GM12878 (cell line): ENCODE data around the gene PDCD11. TPM values are rescaled to one million over a fixed set of nuclear protein-coding genes. Genes with fewer than 3 reads are reported as not detected.

ENCODE experiments used
- ATAC-seq: fragments of 200-7000 bp; cut with Tn5 transposase; 3 replicates; pipeline ENCODE4 v1.9.1; 2020; ENCODE audit warnings: mild to moderate bottlenecking, moderate library complexity
- BruUV-seq: library from RNA; stranded (reverse); fragments of 400-500 nt; replicated peaks from 2 replicates; lab custom pipeline; 2021; lab: Mats Ljungman, UMichigan
- CTCF ChIA-PET: fragments of 300-600 bp; sonication (Branson Sonifier 250); formaldehyde crosslinking; extraction: SDS; loops from one replicate; lab custom pipeline; 2021; ENCODE audit warnings: inconsistent platforms; lab: Yijun Ruan, JAX
- POLR2A ChIA-PET: fragments of 350-600 bp; formaldehyde crosslinking; extraction: SDS; loops from one replicate; lab custom pipeline; 2021; ENCODE audit warnings: inconsistent platforms; lab: Charles Lee
- RAD21 ChIA-PET: fragments of 300-600 bp; sonication (Branson Sonifier 250); formaldehyde crosslinking; loops from one replicate; lab custom pipeline; 2023; ENCODE audit warnings: antibody characterized with exemption; ENCODE audit not compliant: unreplicated experiment; lab: Charles Lee
- SMC1A ChIA-PET: fragments of 300-600 bp; sonication (Branson Sonifier 250); formaldehyde crosslinking; loops from one replicate; lab custom pipeline; 2023; ENCODE audit not compliant: unreplicated experiment, uncharacterized antibody; lab: Charles Lee
- DNase-seq: peaks from one replicate; pipeline ENCODE4 v3.0.0-alpha.2; 2011; ENCODE audit warnings: low read depth, low spot score
- FAIRE-seq: peaks from 3 replicates; lab custom pipeline; 2011; peaks lifted over from hg19 to GRCh38; lab: Jason Lieb, UNC
- H2AFZ ChIP-seq: 2 replicates; pipeline ENCODE4 v1.6.0; 2011; ENCODE audit warnings: low read depth, low read length, control low read depth; ENCODE audit not compliant: control insufficient read depth
- H3K27ac ChIP-seq: 2 replicates; pipeline ENCODE4 v1.5.1; 2011; ENCODE audit warnings: control low read depth; ENCODE audit not compliant: control insufficient read depth, insufficient read depth
- H3K27me3 ChIP-seq, 2 experiments: replicated peaks in 1 of 2; 2 replicates each; pipeline versions ENCODE4 v1.6.0 to v1.6.1; 2011; ENCODE audit warnings: low read length in 1 of 2; ENCODE audit not compliant: control insufficient read depth in 2 of 2, insufficient read depth in 2 of 2
- H3K36me3 ChIP-seq, 2 experiments: 2 replicates each; pipeline ENCODE4 v1.5.1; 2011; ENCODE audit warnings: low read length in 1 of 2; ENCODE audit not compliant: control insufficient read depth in 2 of 2, insufficient read depth in 2 of 2
- H3K4me1 ChIP-seq: 2 replicates; pipeline ENCODE4 v1.6.1; 2011; ENCODE audit warnings: mild to moderate bottlenecking, low read length, moderate library complexity, mixed read lengths; ENCODE audit not compliant: control insufficient read depth, insufficient read depth
- H3K4me2 ChIP-seq: 2 replicates; pipeline ENCODE4 v1.6.0; 2011; ENCODE audit warnings: control low read depth; ENCODE audit not compliant: control insufficient read depth, insufficient read depth
- H3K4me3 ChIP-seq: fragments of 200-600 bp; sonication (generic); 2 replicates; pipeline ENCODE4 v1.5.1; 2016
- H3K79me2 ChIP-seq: 2 replicates; pipeline ENCODE4 v1.6.0; 2011; ENCODE audit warnings: low read length; ENCODE audit not compliant: control insufficient read depth, insufficient read depth
- H3K9ac ChIP-seq: 2 replicates; pipeline ENCODE4 v1.8.0; 2011; ENCODE audit warnings: low read length, control low read depth, mixed read lengths; ENCODE audit not compliant: control insufficient read depth, insufficient read depth
- H3K9me3 ChIP-seq: replicated peaks from 3 replicates; pipeline ENCODE4 v1.5.1; 2011; ENCODE audit warnings: mild to moderate bottlenecking, low read length; ENCODE audit not compliant: control insufficient read depth, insufficient read depth
- H4K20me1 ChIP-seq: 2 replicates; pipeline ENCODE4 v1.6.0; 2011; ENCODE audit not compliant: control insufficient read depth, insufficient read depth
- E2F8 ChIP-seq: fragments of 450-650 bp; IDR thresholded peaks from 2 replicates; pipeline ENCODE4 v1.6.1; 2018; ENCODE audit warnings: mild to moderate bottlenecking, low read depth, moderate library complexity; ENCODE audit not compliant: partially characterized antibody
- E4F1 ChIP-seq: fragments of 450-650 bp; IDR thresholded peaks from 2 replicates; pipeline ENCODE4 v1.6.1; 2018; ENCODE audit warnings: borderline replicate concordance, mild to moderate bottlenecking; ENCODE audit not compliant: partially characterized antibody
- KDM1A ChIP-seq: fragments of 200-600 bp; sonication (generic); IDR thresholded peaks from 2 replicates; pipeline ENCODE4 v1.6.1; 2016; ENCODE audit warnings: borderline replicate concordance
- MYC ChIP-seq: IDR thresholded peaks from 2 replicates; pipeline ENCODE4 v1.6.1; 2011; ENCODE audit warnings: mild to moderate bottlenecking, low read length, moderate library complexity, inconsistent platforms; ENCODE audit not compliant: insufficient read depth, insufficient replicate concordance, insufficient read length, severe bottlenecking
- PKNOX1 ChIP-seq: fragments of 450-650 bp; IDR thresholded peaks from 2 replicates; pipeline ENCODE4 v1.6.1; 2016; ENCODE audit warnings: mild to moderate bottlenecking
- RCOR1 ChIP-seq: conservative IDR thresholded peaks from 2 replicates; pipeline ENCODE4 v1.6.1; 2012; ENCODE audit warnings: low read depth, low read length, improper control_type of control experiment
- REST ChIP-seq: IDR thresholded peaks from 2 replicates; pipeline ENCODE4 v1.6.1; 2012; ENCODE audit warnings: mild to moderate bottlenecking, low read depth, low read length
- STAT1 ChIP-seq: fragments of 450-650 bp; conservative IDR thresholded peaks from 2 replicates; pipeline ENCODE4 v1.6.1; 2014; ENCODE audit warnings: antibody characterized with exemption, mild to moderate bottlenecking
- ZNF274 ChIP-seq: IDR thresholded peaks from one replicate; pipeline ENCODE4 v1.8.0; 2011; ENCODE audit not compliant: insufficient read length, insufficient read depth
- ZSCAN29 ChIP-seq: fragments of 450-650 bp; IDR thresholded peaks from 2 replicates; pipeline ENCODE4 v1.6.1; 2017; ENCODE audit warnings: mild to moderate bottlenecking, moderate library complexity
- WGBS: methylation state at CpG from one replicate; pipeline ENCODE4 v1.1.6; 2016; ENCODE audit warnings: low lambda C conversion rate; ENCODE audit not compliant: insufficient replicate concordance, insufficient coverage; ENCODE audit errors: missing lambda C conversion rate; 5-methylcytosine and 5-hydroxymethylcytosine counted together
- in situ Hi-C: fragments of 300-500 bp; cut with MboI; formaldehyde crosslinking; loops from 9 replicates; pipeline ENCODE4 v1.14.3; 2018; ENCODE audit warnings: mixed read lengths
- intact Hi-C: fragments of 100-400 bp; cut with micrococcal nuclease; formaldehyde crosslinking; loops from one replicate; pipeline ENCODE4 v1.14.2; 2022; ENCODE audit not compliant: unreplicated experiment
- polyA plus RNA-seq, 11 experiments: library from polyadenylated mRNA; depleted of rRNA in 4 of 11; unstranded in 6 of 11; stranded (reverse) in 5 of 11; fragments of >200 nt; fragmentation: Nextera tagmentation in 4 of 11; fragmentation: Illumina TruSeq in 1 of 11; extraction: Ambion mirVana in 4 of 11; extraction: Trizol in 1 of 11; gene quantifications; 1 replicate in 1 of 11; 2 replicates in 10 of 11; pipeline versions ENCODE4 v1.2.1 to v1.2.3, GENCODE V29; 2011 to 2016; ENCODE audit warnings: inconsistent platforms in 2 of 11, missing spikeins in 2 of 11, low read depth in 1 of 11
- total RNA-seq, 4 experiments: library from RNA; depleted of rRNA in 3 of 4; stranded (reverse); fragments of >200 nt in 3 of 4; fragmentation: Illumina TruSeq in 1 of 4; extraction: Trizol in 1 of 4; gene quantifications; 2 replicates each; pipeline versions ENCODE4 v1.2.1 to v1.2.3, GENCODE V29; 2013 to 2021

Gene PDCD11
- total and polyA plus RNA-seq, 10 of the 15 experiments (the other 5 are each of a cell fraction or from before 2014, with no cell fraction given), result 13.9 to 69.7 (median 44.8) TPM

- Histone ChIP-seq H4K20me1 (no peaks in the 10 kb centered on the region), H3K9ac (peak within 1 kb of the TSS; percentile 84), H3K27me3 (no peaks in the 10 kb centered on the region), H3K4me1 (no peaks in the 10 kb centered on the region), H3K36me3 (no peaks in the 10 kb centered on the region; a peak in 1 of 4 replicates), H3K4me2 (peak within 1 kb of the TSS; percentile 99), H3K4me3 (peak within 1 kb of the TSS; percentile 85), H3K27ac (peak within 1 kb of the TSS; percentile 82), H2AFZ (peak within 1 kb of the TSS; percentile 99), H3K79me2 (peaks cover 15% of the 10 kb centered on the region), H3K9me3 (no peaks in the 10 kb centered on the region)
- DNase-seq, result no peak
- under 1% methylated on average over 67 of the region's 82 CpGs for WGBS
- CTCF ChIA-PET, result interaction anchor here (0.6 to 0.7 kb wide), 4 partner anchors 16 to 1465 kb away, joined by 3 to 4 read pairs (median 3); no protein-coding TSS in a partner anchor
- SMC1A ChIA-PET, result interaction anchor here (1.0 kb wide), 1 partner anchor 59 kb away, joined by 3 read pairs; no protein-coding TSS in a partner anchor
- intact Hi-C loops, result loop anchor here (2.0 to 5.0 kb wide), 2 partner anchors 18 to 47 kb away; partner anchors contain the start of genes ATP5MK and PDCD11
- peak; percentile 94 for ATAC-seq
- peak; percentile 90 for FAIRE-seq
- TSS peak; percentile 57 for BruUV-seq
- RAD21 ChIA-PET, result no interaction called here
- POLR2A ChIA-PET, result interaction anchor here (0.6 to 1.9 kb wide), 6 partner anchors 16 to 66 kb away, joined by 3 to 8 read pairs (median 3); no protein-coding TSS in a partner anchor
- in situ Hi-C loops, result no loop called here
- TF ChIP-seq MYC (no peak), ZSCAN29 (no peak), E4F1 (no peak), REST (no peak), ZNF274 (no peak), STAT1 (no peak), PKNOX1 (no peak), RCOR1 (no peak), E2F8 (no peak), KDM1A (no peak)
These were observed 45.7 kb upstream of the PDCD11 start, which contains the start of gene PCGF6 for GRCh38 chr10:103350517-103351260. PCGF6 (minus strand) TSS chr10:103351140; CDS start chr10:103351066, 74 bp downstream.
